Inflammatory macrophage (primary cell): Measurements from ENCODE around the gene FBN1.

Experiments used
- DNase-seq, 2 donors: peaks; one replicate each; pipeline ENCODE4 v3.0.0-alpha.2; 2020 to 2022

The FBN1 gene

DNA sequence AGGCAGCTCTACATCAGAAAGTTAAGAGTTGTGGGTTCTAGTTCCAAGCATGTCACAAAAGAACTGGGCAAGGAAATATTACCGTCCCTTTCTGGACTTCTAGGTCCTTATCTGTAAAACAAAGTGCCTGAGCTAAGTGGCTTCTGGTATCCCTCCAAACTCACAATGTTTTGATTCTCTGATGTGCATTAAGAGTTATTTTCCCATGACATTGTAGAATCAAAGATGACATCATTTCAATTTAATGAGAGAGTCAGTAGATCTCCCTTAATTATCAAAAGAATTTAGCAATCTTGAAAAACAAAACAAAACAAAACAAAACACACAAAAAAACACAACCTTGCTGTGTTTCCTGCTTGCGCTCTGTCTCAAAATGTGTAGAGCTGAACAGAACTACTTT lies 225.6 kb downstream of the FBN1 start:
- no peak for DNase-seq

DNA sequence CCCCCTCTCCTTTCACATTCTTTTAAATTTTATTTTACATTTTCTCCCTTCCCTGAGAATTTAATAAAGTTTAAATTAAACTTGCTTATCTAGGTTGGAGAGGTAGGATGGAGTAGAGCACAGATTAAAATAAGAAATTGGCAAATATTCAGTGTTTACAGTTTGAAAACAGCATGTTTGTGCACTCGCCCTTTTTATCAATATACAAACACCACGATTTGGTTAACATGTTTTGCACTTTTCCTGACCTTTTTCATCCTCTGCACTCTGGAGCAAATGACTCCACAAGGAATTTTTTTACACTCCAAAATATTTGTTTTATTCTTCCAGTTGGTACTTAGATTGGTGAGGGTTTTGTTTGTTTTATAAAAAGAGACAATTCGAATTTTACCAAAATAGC lies 227.2 kb downstream of the FBN1 start:
- no peak for DNase-seq

DNA sequence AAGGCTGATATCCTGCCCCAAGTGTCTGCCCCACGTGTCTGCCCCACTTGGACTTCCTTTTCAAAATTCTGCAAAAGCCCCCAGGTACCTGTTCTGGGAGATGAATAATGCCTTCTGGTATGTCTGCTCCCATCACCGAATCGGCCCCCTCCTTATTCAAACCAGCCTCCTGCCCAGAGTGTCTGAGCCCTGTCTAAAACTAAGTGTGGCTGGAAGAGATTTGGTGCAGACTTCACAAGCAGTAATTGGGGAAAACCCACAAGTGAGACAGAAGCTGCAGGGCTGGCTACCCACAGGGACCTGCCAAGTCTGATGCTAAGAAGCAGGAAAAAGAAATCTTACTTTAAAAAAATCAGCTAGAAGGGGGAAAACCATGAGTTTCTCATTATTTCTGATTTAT lies 229.2 kb downstream of the FBN1 start:
- no peak for DNase-seq

- no peak for DNase-seq
These were observed 230.2 kb downstream of the FBN1 start for GRCh38 chr15:48415036-48415886.

GRCh38 chr15:48414015-48414414 lies 231.5 kb downstream of the FBN1 start:
- DNase-seq = no peak

DNA sequence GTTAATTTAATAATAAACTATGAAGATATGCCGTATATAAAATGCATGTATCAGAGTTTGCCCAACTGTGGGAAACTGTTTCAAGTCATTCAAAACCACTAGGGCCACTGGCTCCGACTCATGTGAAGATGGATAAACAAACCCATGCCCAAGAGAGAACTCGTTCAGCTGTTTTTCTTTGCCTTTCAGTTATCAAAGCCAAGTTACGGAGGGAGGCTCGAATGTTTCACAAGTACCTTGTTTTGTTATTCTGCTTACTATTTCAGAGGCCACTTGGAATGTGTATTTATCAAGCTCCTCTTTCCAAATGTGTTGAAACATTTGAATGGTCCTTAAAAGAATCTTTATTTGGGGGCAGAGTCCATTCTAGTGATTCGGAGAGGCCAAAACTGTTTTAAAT lies 232.2 kb downstream of the FBN1 start:
- no peak for DNase-seq

- no peak for DNase-seq
These were observed 233.4 kb downstream of the FBN1 start for GRCh38 chr15:48411971-48412591.

- no peak for DNase-seq
These were observed 235.9 kb downstream of the FBN1 start for GRCh38 chr15:48409623-48410022.

- DNase-seq = no peak
These were observed 237.2 kb downstream of the FBN1 start for GRCh38 chr15:48408327-48408726.

DNA sequence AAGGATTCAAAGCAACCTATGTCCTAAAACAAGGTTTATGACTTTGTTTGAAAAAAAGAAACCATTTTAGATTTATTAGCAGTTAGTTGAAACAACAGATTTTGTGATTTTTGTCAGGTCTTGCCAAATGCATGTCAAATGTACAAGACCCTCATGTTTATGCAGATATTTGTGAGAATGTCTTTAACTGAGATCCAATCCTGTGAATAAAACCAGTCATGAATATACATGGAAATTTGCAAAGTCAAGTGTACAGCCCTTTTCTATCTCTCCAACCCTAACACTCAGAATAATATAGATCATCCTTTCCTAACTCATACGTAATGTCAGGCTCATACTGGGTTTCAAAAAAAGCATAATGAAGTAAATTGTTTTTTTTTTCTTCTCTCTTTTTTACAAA lies 237.9 kb downstream of the FBN1 start:
- no peak for DNase-seq

GRCh38 chr15:48406911-48407310 lies 238.6 kb downstream of the FBN1 start:
- no peak for DNase-seq

GRCh38 chr15:48406266-48406891 lies 239.1 kb downstream of the FBN1 start:
- DNase-seq = no peak

- DNase-seq = no peak
These were observed 242.9 kb downstream of the FBN1 start for GRCh38 chr15:48402427-48403177.

DNA sequence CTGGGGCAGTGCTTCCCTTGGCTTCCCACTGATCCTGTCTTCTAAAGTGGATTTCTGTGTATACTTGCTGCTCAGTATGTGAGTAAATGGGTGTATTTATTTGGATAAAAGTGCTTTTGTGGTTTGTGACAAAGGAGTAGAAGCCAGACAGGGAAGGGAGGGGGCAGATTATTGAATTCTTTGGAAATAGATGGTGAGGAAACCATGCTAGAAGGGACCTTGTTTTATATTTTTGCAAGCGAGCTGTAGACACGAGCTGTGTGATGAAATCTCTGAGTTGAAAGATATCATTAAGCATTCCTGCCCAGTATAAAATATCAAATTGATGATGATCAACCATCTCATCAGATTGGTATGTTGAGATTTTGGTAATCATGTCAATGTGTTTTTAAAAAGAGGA lies 245.4 kb downstream of the FBN1 start:
- DNase-seq = no peak

- no peak for DNase-seq
These were observed 247.7 kb downstream of the FBN1 start for GRCh38 chr15:48397841-48398240.

DNA sequence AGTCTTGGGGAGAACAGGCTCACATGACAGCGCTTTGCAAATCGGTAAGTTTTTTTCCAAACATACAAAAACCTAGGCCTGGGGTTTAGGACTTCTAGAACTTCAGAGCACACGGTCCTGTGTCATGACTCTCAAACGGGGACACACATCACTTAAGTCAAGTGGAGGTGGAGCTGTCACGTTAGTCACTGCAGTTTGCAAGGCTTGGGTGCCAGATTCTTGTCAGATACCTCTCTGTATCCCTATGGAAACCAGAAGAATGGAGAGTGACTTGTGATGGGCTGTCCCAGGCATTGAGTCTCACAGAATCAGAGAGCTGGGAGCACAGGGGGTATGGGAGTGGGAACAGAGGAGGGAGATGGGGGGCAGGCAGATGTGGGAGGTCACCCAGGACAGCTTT lies 249.5 kb downstream of the FBN1 start:
- no peak for DNase-seq

GRCh38 chr15:48395521-48396011 lies 249.9 kb downstream of the FBN1 start:
- DNase-seq = no peak

- no peak for DNase-seq
These were observed 250.5 kb downstream of the FBN1 start for GRCh38 chr15:48394970-48395369.

DNA sequence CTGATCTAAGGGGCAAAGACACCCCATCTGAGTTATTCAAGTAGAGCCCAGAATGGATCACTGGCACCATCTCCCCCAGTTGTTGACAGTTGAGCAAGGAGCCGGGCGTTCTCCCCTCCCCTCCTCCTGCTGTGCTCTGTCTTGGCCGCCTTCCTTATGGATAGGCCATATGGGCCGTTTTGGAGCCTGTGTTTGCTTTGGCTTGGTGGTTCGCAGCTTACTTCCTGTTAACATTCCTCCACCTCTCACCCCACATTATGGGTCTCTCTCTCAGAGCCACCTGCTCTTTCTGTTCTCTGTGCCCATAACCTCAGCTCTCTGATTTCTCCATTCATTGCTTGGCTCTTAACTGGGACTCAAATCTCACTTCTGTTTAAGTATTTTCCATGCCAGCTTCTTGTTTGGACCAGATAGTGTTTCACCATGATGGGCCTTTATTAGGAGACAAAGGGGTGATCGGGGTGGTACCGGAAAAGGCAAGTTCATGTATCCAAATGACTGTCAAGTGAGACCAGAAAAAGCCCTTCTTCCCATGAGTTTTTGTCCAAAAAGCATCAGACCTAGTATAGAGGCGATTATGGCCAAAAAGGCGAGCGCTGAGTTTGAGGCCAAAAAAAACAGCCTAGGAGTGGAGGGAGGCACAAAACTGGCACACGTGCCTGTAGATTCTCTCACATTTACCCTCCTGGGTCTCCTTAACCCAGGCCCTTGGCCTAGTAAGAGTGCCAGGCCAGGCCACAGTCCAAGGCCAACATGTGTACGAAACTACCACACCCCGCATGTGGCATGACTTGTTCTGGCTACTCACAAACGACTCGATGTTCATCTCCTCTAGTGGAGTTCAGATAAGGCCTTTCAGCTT lies 251.6 kb downstream of the FBN1 start:
- DNase-seq = no peak

DNA sequence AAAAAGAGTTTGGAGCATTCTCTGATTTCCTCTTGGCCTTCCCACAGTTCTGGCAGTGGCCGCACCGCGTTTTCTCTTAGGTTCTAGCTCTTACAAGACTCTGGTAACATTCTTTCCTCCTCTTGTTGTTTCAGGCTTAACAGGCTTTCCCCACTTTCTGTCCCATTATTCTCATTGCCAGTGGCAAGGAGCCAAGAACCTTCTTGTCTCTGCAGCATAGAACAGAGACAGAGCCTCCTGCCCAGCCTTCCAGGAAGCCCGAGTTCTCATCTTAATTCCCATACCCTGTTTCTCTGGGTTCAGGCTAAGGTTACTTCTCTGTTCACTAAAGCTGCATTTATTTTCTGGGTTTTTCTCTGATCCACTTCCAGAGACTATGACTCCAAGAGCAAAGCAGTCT lies 253.2 kb downstream of the FBN1 start:
- no peak for DNase-seq

DNA sequence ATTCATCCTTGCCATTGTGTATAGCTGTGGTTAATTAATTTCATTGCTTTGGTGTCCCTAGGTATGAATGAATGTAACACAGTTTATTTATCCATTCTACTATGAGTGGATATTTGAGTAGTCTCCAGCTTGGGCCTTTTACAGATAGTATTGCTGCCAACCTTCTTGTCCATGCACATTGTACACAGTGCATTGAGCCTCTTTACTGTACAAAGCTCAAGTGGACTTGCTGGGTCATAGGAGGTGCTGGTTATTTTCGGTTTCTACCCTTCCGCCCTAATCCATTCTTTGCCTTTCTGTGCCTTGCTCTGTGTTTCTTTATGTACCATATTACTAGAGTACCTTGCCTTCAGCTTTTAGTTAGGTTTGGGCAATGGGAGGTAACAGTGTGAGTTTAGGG lies 253.6 kb downstream of the FBN1 start:
- no peak for DNase-seq

- no peak for DNase-seq
These were observed 255.8 kb downstream of the FBN1 start for GRCh38 chr15:48389691-48390143.
